H1 (cell line): Measurements from ENCODE around the gene TWIST2. TPM values are rescaled to one million over a fixed set of nuclear protein-coding genes. Genes with fewer than 3 reads are reported as not detected.

Source experiments
- CTCF ChIA-PET: fragments of 300-600 bp; sonication (Branson Sonifier 250); formaldehyde crosslinking; loops from one replicate; lab custom pipeline; 2021; ENCODE audit not compliant: partially characterized antibody; lab: Charles Lee
- POLR2A ChIA-PET: fragments of 300-600 bp; sonication (Branson Sonifier 250); formaldehyde crosslinking; loops from one replicate; lab custom pipeline; 2021; ENCODE audit warnings: inconsistent platforms; ENCODE audit not compliant: partially characterized antibody; lab: Charles Lee
- DNase-seq, 2 experiments: peaks; one replicate each; pipeline versions ENCODE4 v3.0.0 to v3.0.0-alpha.2; 2010 to 2022; ENCODE audit warnings: low spot score in 2 of 2, low read depth in 1 of 2, mixed read lengths in 1 of 2
- FAIRE-seq: peaks from 2 replicates; lab custom pipeline; 2011; peaks lifted over from hg19 to GRCh38; lab: Jason Lieb, UNC
- H2AFZ ChIP-seq: 2 replicates; pipeline ENCODE4 v1.8.1; 2012; ENCODE audit warnings: low read length, inconsistent platforms
- H2AK5ac ChIP-seq: 2 replicates; pipeline ENCODE4 v1.6.1; 2013; ENCODE audit warnings: low read depth, low read length
- H2BK120ac ChIP-seq: replicated peaks from 2 replicates; pipeline ENCODE3; 2013; ENCODE audit warnings: low read depth, low read length, inconsistent platforms
- H2BK12ac ChIP-seq: 2 replicates; pipeline ENCODE4 v1.6.1; 2013; ENCODE audit warnings: low read depth, low read length
- H2BK15ac ChIP-seq: 2 replicates; pipeline ENCODE4 v1.6.1; 2013; ENCODE audit warnings: low read length
- H2BK20ac ChIP-seq: 2 replicates; pipeline ENCODE4 v1.6.1; 2013; ENCODE audit warnings: low read length
- H2BK5ac ChIP-seq: 2 replicates; pipeline ENCODE4 v1.6.1; 2013; ENCODE audit warnings: low read depth, low read length
- H3K14ac ChIP-seq: 2 replicates; pipeline ENCODE4 v1.6.1; 2013; ENCODE audit warnings: inconsistent platforms; ENCODE audit not compliant: insufficient read length
- H3K18ac ChIP-seq: 2 replicates; pipeline ENCODE4 v1.6.1; 2013; ENCODE audit warnings: low read length; ENCODE audit errors: extremely low read depth
- H3K23ac ChIP-seq: 2 replicates; pipeline ENCODE4 v1.6.1; 2013; ENCODE audit warnings: inconsistent platforms; ENCODE audit not compliant: insufficient read length
- H3K23me2 ChIP-seq: 2 replicates; pipeline ENCODE4 v1.6.1; 2013; ENCODE audit warnings: low read depth, low read length
- H3K27ac ChIP-seq: 2 replicates; pipeline ENCODE4 v1.6.1; 2011; ENCODE audit warnings: low read depth, low read length, inconsistent platforms
- H3K27me3 ChIP-seq, 4 experiments: replicated peaks in 1 of 4; 1 replicate in 1 of 4; 2 replicates in 3 of 4; pipeline versions ENCODE4 v1.6.1 to v1.8.1; 2011 to 2013; ENCODE audit warnings: low read length in 3 of 4, mild to moderate bottlenecking in 3 of 4, inconsistent platforms in 2 of 4, mixed read lengths in 2 of 4, moderate library complexity in 1 of 4; ENCODE audit not compliant: control insufficient read depth in 3 of 4, insufficient read depth in 3 of 4; ENCODE audit errors: extremely low read depth in 1 of 4
- H3K36me3 ChIP-seq, 4 experiments: 2 replicates each; pipeline versions ENCODE4 v1.6.1 to v1.8.1; 2011 to 2013; ENCODE audit warnings: mild to moderate bottlenecking in 4 of 4, low read length in 3 of 4, moderate library complexity in 2 of 4, control low read depth in 1 of 4, inconsistent platforms in 1 of 4; ENCODE audit not compliant: insufficient read depth in 4 of 4, control insufficient read depth in 2 of 4
- H3K4ac ChIP-seq: replicated peaks from 2 replicates; pipeline ENCODE3; 2013; ENCODE audit warnings: low read length, low read depth, mixed read lengths, inconsistent platforms; ENCODE audit not compliant: insufficient read length
- H3K4me1 ChIP-seq, 4 experiments: replicated peaks in 1 of 4; 1 replicate in 1 of 4; 2 replicates in 3 of 4; pipeline versions ENCODE4 v1.6.1 to v1.8.1; 2011 to 2013; ENCODE audit warnings: low read length in 3 of 4, inconsistent platforms in 2 of 4, mixed read lengths in 1 of 4; ENCODE audit not compliant: insufficient read depth in 4 of 4, control insufficient read depth in 3 of 4
- H3K4me2 ChIP-seq, 2 experiments: 2 replicates each; pipeline versions ENCODE4 v1.6.1 to v1.8.1; 2011 to 2013; ENCODE audit warnings: low read depth in 2 of 2, low read length in 2 of 2, control low read depth in 1 of 2, inconsistent platforms in 1 of 2, mild to moderate bottlenecking in 1 of 2; ENCODE audit not compliant: insufficient read depth in 1 of 2
- H3K4me3 ChIP-seq, 4 experiments: fragments of 200-600, 300-600 bp in 1 of 4; sonication (generic), shearing (Covaris generic), sonication (Bioruptor Twin) in 1 of 4; 2 replicates each; pipeline versions ENCODE4 v1.5.1 to v1.8.1; 2011 to 2016; ENCODE audit warnings: low read length in 4 of 4, low read depth in 3 of 4, control low read depth in 2 of 4, inconsistent platforms in 2 of 4, mild to moderate bottlenecking in 2 of 4, mixed read lengths in 1 of 4, moderate library complexity in 1 of 4; ENCODE audit not compliant: insufficient read depth in 2 of 4; ENCODE audit errors: extremely low read depth in 1 of 4
- H3K56ac ChIP-seq: replicated peaks from 2 replicates; pipeline ENCODE3; 2013; ENCODE audit warnings: low read depth, mild to moderate bottlenecking, mixed read lengths, low read length, inconsistent platforms; ENCODE audit not compliant: insufficient read length
- H3K79me1 ChIP-seq: 2 replicates; pipeline ENCODE4 v1.6.1; 2013; ENCODE audit warnings: low read depth, low read length, control low read depth
- H3K79me2 ChIP-seq, 2 experiments: 2 replicates each; pipeline versions ENCODE4 v1.6.1 to v1.8.1; 2012 to 2013; ENCODE audit warnings: low read length in 2 of 2, mild to moderate bottlenecking in 2 of 2, inconsistent platforms in 1 of 2; ENCODE audit not compliant: insufficient read depth in 2 of 2, control insufficient read depth in 1 of 2
- H3K9ac ChIP-seq, 4 experiments: replicated peaks in 1 of 4; 1 replicate in 1 of 4; 2 replicates in 3 of 4; pipeline versions ENCODE4 v1.6.1 to v1.8.1; 2011 to 2013; ENCODE audit warnings: low read depth in 3 of 4, low read length in 3 of 4, control low read depth in 2 of 4, mild to moderate bottlenecking in 2 of 4, moderate library complexity in 2 of 4, inconsistent platforms in 1 of 4; ENCODE audit errors: extremely low read depth in 1 of 4
- H3K9me3 ChIP-seq, 2 experiments: 2 replicates each; pipeline versions ENCODE4 v1.6.1 to v1.8.1; 2012 to 2013; ENCODE audit warnings: mild to moderate bottlenecking in 2 of 2, moderate library complexity in 2 of 2, control low read depth in 1 of 2, inconsistent platforms in 1 of 2, low read depth in 1 of 2, low read length in 1 of 2, mixed read lengths in 1 of 2; ENCODE audit not compliant: insufficient read depth in 2 of 2
- H4K20me1 ChIP-seq, 2 experiments: replicated peaks in 1 of 2; 2 replicates each; pipeline versions ENCODE3 to v1.8.1; 2011 to 2013; ENCODE audit warnings: inconsistent platforms in 2 of 2, low read length in 2 of 2, mild to moderate bottlenecking in 1 of 2; ENCODE audit not compliant: insufficient read depth in 2 of 2, control insufficient read depth in 1 of 2
- H4K5ac ChIP-seq: 2 replicates; pipeline ENCODE4 v1.6.1; 2013; ENCODE audit warnings: low read length, low read depth, mixed read lengths, inconsistent platforms; ENCODE audit not compliant: insufficient read length
- H4K8ac ChIP-seq: 2 replicates; pipeline ENCODE4 v1.8.0; 2013; ENCODE audit warnings: mild to moderate bottlenecking, moderate library complexity, low read length, inconsistent platforms; ENCODE audit not compliant: insufficient read depth; ENCODE audit errors: extremely low read depth
- H4K91ac ChIP-seq: replicated peaks from 2 replicates; pipeline ENCODE3; 2013; ENCODE audit warnings: low read length, mixed read lengths, inconsistent platforms; ENCODE audit not compliant: insufficient read length
- NRF1 ChIP-seq: IDR thresholded peaks from 2 replicates; pipeline ENCODE4 v1.6.1; 2011; ENCODE audit warnings: mild to moderate bottlenecking, low read depth, low read length, improper control_type of control experiment
- WGBS, 2 experiments: shearing (Covaris generic) in 1 of 2; methylation state at CpG; one replicate each; pipeline versions ENCODE4 v1.1.6 to v1.1.7; 2013 to 2015; ENCODE audit warnings: low lambda C conversion rate in 2 of 2, mixed read lengths in 2 of 2, inconsistent platforms in 1 of 2, low coverage in 1 of 2, missing lambda C conversion rate in 1 of 2; ENCODE audit not compliant: insufficient replicate concordance in 2 of 2, insufficient coverage in 1 of 2, insufficient read length in 1 of 2; ENCODE audit errors: extremely low coverage in 1 of 2, missing lambda C conversion rate in 1 of 2; 5-methylcytosine and 5-hydroxymethylcytosine counted together
- polyA plus RNA-seq, 7 experiments: library from polyadenylated mRNA; depleted of rRNA in 3 of 7; stranded (reverse) in 5 of 7; unstranded in 2 of 7; fragments of >200 nt in 5 of 7; fragments of 200-250 nt in 2 of 7; gene quantifications; 1 replicate in 5 of 7; 2 replicates in 1 of 7; 4 replicates in 1 of 7; pipeline versions ENCODE4 v1.2.1 to v1.2.3, GENCODE V29; 2011 to 2013; ENCODE audit warnings: missing spikeins in 2 of 7, mixed read lengths in 2 of 7
- total RNA-seq: library from RNA; stranded (reverse); fragmentation: NEBNext Ultra II Directional; extraction: Animal tissue kit (Norgen Biotek cat#: 25700); gene quantifications from 2 replicates; pipeline ENCODE4 v1.2.1, GENCODE V29; 2021

Gene TWIST2
- total and polyA plus RNA-seq, 2 of the 8 experiments (the other 6 are each of a cell fraction or from before 2014, with no cell fraction given), result 2.6 to 4.3 TPM

GRCh38 chr2:238940806-238941205 lies 92.9 kb downstream of the TWIST2 start:
- Histone ChIP-seq H3K79me1 (no peaks in the 10 kb centered on the region), H3K4me1 (no peaks in the 10 kb centered on the region), H3K56ac (no peak overlapping the region), H3K4me2 (no peak overlapping the region), H2AFZ (no peak overlapping the region), H2BK120ac (no peak overlapping the region), H4K20me1 (no peaks in the 10 kb centered on the region), H3K23me2 (no peaks in the 10 kb centered on the region), H3K79me2 (no peaks in the 10 kb centered on the region), H2AK5ac (no peak overlapping the region), H3K9me3 (no peaks in the 10 kb centered on the region), H3K27ac (no peak overlapping the region), H2BK20ac (no peak overlapping the region), H4K5ac (no peak overlapping the region), H4K91ac (no peak overlapping the region), H3K36me3 (no peaks in the 10 kb centered on the region), H3K14ac (no peak overlapping the region), H4K8ac (no peak overlapping the region), H3K9ac (no peak overlapping the region), H3K4me3 (no peak overlapping the region), H3K4ac (no peak overlapping the region), H3K18ac (no peak overlapping the region), H2BK12ac (no peak overlapping the region), H2BK15ac (no peak overlapping the region), H2BK5ac (no peak overlapping the region), H3K27me3 (no peaks in the 10 kb centered on the region), H3K23ac (no peak overlapping the region)
- ChIA-PET POLR2A (no interaction called here), CTCF (no interaction called here)
- DNase-seq, result no peak
- 90% methylated on average over 8 of the region's 8 CpGs; no CpG with 5 or more reads in 1 of the 2 experiments for WGBS, 2 experiments
- FAIRE-seq, result no peak
- no peak for TF ChIP-seq NRF1
